ENCODE measurements around the gene PPARG.

DNA sequence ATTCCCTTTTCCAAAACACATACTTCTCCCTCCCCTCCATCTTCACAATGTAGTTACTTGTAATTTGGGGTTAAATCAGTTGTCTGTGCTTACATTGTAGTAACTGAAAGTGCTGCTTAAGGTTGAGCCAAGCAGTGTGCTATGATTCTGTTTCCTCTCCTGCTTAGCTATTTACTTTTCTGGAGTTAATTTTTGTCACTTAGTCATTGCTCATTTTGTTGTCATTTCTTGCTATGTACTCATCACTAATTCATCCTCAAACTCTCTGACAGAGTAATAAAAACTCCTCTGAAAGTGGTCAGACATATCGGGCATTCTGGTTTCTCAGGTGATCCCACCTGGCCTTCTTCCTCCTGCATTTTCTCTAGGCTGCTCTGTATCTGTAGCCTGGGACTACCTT, 80.7 kb downstream of the PPARG start:
- TF ChIP-seq, protein P1, sequence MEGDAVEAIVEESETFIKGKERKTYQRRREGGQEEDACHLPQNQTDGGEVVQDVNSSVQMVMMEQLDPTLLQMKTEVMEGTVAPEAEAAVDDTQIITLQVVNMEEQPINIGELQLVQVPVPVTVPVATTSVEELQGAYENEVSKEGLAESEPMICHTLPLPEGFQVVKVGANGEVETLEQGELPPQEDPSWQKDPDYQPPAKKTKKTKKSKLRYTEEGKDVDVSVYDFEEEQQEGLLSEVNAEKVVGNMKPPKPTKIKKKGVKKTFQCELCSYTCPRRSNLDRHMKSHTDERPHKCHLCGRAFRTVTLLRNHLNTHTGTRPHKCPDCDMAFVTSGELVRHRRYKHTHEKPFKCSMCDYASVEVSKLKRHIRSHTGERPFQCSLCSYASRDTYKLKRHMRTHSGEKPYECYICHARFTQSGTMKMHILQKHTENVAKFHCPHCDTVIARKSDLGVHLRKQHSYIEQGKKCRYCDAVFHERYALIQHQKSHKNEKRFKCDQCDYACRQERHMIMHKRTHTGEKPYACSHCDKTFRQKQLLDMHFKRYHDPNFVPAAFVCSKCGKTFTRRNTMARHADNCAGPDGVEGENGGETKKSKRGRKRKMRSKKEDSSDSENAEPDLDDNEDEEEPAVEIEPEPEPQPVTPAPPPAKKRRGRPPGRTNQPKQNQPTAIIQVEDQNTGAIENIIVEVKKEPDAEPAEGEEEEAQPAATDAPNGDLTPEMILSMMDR (IDR thresholded peaks at IDR 0.05), result no peak
- TF ChIP-seq POLR2A (IDR thresholded peaks at IDR 0.05) (no peak), POLR2AphosphoS5 (IDR thresholded peaks at IDR 0.05) (no peak), EP300 (IDR thresholded peaks at IDR 0.05) (no peak)

Measured in suprapubic skin (tissue), 4 donors.